DOHH2 (cell line): Measurements from ENCODE around the gene RPTOR.
"Not testable (repeated sequence)": the region's sequence is repeated elsewhere in the genome, so short reads cannot be mapped to it uniquely, and the experiment has no call there.

ENCODE experiments used
- EZH2phosphoT487 ChIP-seq: fragments of 200-600 bp; sonication (generic); IDR thresholded peaks from 2 replicates; pipeline ENCODE4 v1.6.1; 2017; ENCODE audit warnings: borderline replicate concordance, mild to moderate bottlenecking, antibody characterized with exemption, low read length, moderate library complexity, mixed read lengths
- TF ChIP-seq, protein P1 (sequence below): fragments of 200-600 bp; sonication (generic); IDR thresholded peaks from one replicate; pipeline ENCODE4 v1.5.1; 2014; ENCODE audit warnings: antibody characterized with exemption, mild to moderate bottlenecking, low read depth, low read length; ENCODE audit not compliant: poor library complexity, severe bottlenecking

DNA sequence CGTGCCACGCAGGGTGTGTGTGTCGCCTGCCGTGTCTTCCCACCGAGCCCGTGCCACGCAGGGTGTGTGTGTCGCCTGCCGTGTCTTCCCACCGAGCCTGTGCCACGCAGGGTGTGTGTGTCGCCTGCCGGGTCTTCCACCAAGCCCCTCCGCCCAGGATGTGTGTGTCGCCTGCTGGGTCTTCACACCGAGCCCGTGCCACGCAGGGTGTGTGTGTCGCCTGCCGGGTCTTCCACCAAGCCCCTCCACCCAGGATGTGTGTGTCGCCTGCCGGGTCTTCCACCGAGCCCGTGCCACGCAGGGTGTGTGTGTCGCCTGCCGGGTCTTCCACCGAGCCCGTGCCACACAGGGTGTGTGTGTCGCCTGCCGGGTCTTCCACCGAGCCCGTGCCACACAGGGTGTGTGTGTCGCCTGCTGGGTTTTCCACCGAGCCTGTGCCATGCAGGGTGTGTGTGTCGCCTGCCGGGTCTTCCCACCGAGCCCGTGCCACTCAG, 331.9 kb downstream of the RPTOR start:
- TF ChIP-seq, protein P1, sequence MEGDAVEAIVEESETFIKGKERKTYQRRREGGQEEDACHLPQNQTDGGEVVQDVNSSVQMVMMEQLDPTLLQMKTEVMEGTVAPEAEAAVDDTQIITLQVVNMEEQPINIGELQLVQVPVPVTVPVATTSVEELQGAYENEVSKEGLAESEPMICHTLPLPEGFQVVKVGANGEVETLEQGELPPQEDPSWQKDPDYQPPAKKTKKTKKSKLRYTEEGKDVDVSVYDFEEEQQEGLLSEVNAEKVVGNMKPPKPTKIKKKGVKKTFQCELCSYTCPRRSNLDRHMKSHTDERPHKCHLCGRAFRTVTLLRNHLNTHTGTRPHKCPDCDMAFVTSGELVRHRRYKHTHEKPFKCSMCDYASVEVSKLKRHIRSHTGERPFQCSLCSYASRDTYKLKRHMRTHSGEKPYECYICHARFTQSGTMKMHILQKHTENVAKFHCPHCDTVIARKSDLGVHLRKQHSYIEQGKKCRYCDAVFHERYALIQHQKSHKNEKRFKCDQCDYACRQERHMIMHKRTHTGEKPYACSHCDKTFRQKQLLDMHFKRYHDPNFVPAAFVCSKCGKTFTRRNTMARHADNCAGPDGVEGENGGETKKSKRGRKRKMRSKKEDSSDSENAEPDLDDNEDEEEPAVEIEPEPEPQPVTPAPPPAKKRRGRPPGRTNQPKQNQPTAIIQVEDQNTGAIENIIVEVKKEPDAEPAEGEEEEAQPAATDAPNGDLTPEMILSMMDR = not testable (repeated sequence)
- not testable (repeated sequence) for TF ChIP-seq EZH2phosphoT487
